Sigmoid colon (tissue), 4 donors: ENCODE data around the gene SYNDIG1.

ENCODE experiments used
- EP300 ChIP-seq, 4 donors: sonication (generic); formaldehyde crosslinking; IDR thresholded peaks; one replicate each; pipeline ENCODE4 v1.6.1; 2017; ENCODE audit warnings: antibody characterized with exemption in 4 of 4
- POLR2A ChIP-seq, 2 donors: fragments of 450-650 bp; IDR thresholded peaks; one replicate each; pipeline ENCODE4 v1.6.1; 2016; ENCODE audit warnings: antibody characterized with exemption in 2 of 2, mild to moderate bottlenecking in 2 of 2, moderate library complexity in 2 of 2
- TF ChIP-seq, protein P1 (sequence below), 4 experiments: fragments of 450-650 bp in 3 of 4; fragments of 200-600 bp in 1 of 4; IDR thresholded peaks; one replicate each; pipeline ENCODE4 v1.5.1; 2016 to 2019; ENCODE audit warnings: antibody characterized with exemption in 4 of 4, mild to moderate bottlenecking in 3 of 4, moderate library complexity in 2 of 4

GRCh38 chr20:24436160-24436559, 33.3 kb upstream of the SYNDIG1 start:
- no peak for TF ChIP-seq EP300 (IDR thresholded peaks at IDR 0.05)
- TF ChIP-seq, protein P1, sequence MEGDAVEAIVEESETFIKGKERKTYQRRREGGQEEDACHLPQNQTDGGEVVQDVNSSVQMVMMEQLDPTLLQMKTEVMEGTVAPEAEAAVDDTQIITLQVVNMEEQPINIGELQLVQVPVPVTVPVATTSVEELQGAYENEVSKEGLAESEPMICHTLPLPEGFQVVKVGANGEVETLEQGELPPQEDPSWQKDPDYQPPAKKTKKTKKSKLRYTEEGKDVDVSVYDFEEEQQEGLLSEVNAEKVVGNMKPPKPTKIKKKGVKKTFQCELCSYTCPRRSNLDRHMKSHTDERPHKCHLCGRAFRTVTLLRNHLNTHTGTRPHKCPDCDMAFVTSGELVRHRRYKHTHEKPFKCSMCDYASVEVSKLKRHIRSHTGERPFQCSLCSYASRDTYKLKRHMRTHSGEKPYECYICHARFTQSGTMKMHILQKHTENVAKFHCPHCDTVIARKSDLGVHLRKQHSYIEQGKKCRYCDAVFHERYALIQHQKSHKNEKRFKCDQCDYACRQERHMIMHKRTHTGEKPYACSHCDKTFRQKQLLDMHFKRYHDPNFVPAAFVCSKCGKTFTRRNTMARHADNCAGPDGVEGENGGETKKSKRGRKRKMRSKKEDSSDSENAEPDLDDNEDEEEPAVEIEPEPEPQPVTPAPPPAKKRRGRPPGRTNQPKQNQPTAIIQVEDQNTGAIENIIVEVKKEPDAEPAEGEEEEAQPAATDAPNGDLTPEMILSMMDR (IDR thresholded peaks at IDR 0.05), result no peak
- TF ChIP-seq POLR2A (IDR thresholded peaks at IDR 0.05), result no peak
